ENCODE results near the gene CHMP3.

- TF ChIP-seq CTCF (conservative IDR thresholded peaks at IDR 0.05 in 1 of 2, IDR thresholded peaks at IDR 0.05 in 1 of 2; ENCODE audit: low read depth in 1 of 2, low read length in 2 of 2) (no peak), EZH2 (IDR thresholded peaks at IDR 0.05; ENCODE audit: low read length, missing control alignments) (no peak)
Measured at GRCh38 chr2:86525421-86526340, 37.6 kb downstream of the CHMP3 start.
